Muscle of back (tissue), 11 donors: ENCODE data around the gene STEEP1. TPM values are rescaled to one million over a fixed set of nuclear protein-coding genes. Genes with fewer than 3 reads are reported as not detected.
"Not testable (repeated sequence)": the region's sequence is repeated elsewhere in the genome, so short reads cannot be mapped to it uniquely, and the experiment has no call there.

Experiments
- DNase-seq, 3 donors: peaks; one replicate each; pipeline versions ENCODE4 v3.0.0 to v3.0.0-alpha.2; 2013
- polyA plus RNA-seq, 10 donors: library from polyadenylated mRNA; unstranded; fragments of 120-200 nt; gene quantifications; one replicate each; pipeline ENCODE4 v1.2.1, GENCODE V29; 2013; ENCODE audit not compliant: insufficient read length in 10 of 10

Gene STEEP1
- polyA plus RNA-seq, 10 donors: 13.7 to 19.0 (median 16.1) TPM

DNA sequence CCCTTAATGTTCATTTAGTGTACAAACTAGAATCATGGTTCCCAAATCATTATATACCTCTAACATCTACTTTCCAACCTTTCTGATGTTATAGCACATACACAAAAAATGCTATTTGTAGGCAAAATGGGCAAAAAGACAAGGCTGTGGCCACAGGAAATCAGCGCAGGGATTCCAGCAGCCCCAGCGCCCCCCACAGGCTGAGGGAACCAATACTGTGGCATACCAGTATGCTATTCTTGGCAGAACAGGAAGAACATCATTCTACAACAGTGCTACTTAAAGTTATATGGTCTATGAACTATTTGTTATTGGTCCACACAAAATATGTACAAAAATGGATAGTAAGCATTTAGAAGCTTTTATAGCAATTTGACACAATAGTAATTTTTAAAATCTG lies 25.3 kb downstream of the STEEP1 start:
- DNase-seq: no peak

DNA sequence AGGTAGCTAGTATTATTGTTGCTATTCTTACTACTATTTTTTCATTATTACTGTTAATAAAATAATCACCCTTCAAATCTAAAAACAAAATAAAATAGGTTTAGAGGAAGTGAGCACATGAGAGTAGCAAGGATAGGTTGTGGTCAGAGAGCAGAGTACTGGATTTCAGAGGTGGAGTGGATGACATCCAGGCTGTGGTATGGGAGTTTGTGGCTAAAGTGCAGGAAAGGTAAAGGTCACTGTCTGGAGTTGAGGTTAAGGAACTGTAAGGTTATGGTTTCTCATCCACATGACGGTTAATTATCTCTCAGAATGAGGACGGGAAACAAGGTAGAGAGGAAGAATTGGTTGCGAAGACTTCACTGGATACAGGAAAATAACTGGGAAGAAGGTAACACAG lies 27.7 kb downstream of the STEEP1 start:
- DNase-seq: no peak

DNA sequence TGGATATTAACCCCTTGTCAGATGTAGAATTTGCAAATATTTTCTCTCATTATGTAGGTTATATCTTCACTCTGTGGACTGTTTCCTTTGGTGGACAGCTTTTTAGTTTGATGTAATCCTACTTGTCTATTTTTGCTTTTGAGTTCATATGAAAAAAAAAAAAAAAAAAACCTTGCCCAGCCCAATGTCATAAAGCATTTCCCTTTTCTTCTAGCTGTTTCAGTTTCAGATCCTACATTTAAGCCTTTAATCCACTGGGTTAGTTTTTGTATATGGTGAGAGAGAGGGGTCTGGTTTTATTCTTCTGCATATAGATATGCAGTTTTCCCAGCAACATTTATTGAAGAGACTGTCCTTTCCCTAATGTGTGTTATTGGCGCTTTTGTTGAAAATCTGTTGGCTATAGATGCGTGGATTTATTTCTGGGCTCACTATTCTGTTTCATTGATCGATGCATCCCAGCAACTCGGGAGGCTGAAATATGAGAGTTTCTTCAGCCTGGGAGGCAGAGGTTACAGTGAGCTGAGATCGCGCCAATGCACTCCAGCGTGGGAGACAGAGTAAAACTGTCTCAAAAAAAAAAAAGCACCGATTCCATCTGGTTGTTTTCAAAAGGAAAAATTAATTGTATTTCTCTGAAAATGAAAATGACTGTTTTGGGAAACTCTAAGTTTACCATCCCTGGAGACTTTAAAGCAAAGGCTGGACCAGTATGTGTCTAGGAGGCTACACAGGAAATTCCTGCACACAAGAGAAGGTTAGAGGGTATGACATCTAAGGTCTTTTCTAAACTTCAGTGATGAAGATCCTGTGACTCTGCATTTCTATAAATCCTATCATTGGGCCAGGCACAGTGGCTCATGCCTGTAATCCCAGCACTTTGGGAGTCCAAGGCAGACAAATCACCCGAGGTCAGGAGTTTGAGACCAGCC lies 35.6 kb downstream of the STEEP1 start:
- peak in 1 of 3 donors; percentile 52 for DNase-seq

DNA sequence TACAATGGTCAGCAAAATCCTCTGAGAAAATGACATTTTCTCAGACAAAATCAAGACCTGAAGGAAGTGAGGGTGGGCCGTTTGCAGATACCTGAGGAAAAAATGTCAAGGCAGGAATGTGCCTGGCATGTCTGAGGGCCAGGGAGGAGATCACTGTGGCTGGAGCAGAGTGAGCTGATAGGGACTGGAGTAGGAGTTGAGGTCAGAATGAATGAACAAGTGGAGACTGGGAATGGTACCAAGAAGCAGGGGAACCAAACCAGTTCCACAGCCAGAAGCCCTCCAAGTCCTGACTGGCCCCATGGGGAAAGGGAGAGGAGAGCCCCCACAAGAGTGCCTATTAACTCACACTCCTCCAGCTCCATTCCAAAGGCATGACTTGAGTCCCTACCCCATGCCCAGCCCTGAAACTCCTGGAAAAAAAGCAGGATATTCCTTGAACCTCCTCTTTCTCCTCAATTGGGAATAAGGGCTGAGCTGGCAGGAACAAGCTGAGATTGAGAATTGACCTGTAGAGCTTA lies 41.5 kb downstream of the STEEP1 start:
- no peak for DNase-seq

DNA sequence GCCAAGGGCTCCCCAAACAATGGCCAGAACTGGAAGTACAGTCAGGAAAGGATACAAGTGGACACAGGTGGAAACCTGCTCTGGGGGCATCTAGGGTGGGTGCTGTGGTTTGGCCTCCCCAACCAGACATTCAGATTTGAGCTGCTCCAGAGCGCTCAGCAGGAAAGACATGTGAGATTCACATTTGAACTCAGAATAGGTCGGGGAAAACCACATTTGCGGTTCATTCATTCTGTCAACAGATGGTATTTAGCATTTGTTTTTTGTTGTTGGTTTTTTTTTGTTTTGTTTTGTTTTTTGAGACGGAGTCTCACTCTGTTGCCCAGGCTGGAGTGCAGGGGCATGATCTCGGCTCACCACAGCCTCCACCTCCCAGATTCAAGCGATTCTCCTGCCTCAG lies 44.0 kb downstream of the STEEP1 start:
- DNase-seq: no peak

DNA sequence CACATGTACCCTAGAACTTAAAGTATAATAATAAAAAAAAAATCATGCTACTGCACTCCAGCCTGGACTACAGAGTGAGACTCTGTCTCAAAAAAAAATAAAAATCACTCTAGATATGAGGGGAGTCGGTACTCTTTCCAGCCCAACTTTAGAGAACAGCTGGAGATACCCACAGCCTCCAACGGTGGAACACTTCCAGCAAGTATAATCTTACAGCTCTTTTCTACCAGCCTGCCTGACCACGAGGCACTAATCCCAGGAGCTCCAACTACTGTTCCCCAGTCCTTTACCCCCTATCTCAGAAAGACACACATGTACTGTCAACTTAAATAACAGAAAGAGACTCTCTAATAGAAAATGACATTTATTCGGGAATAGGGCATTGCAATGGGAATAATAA lies 46.8 kb downstream of the STEEP1 start:
- no peak for DNase-seq

DNA sequence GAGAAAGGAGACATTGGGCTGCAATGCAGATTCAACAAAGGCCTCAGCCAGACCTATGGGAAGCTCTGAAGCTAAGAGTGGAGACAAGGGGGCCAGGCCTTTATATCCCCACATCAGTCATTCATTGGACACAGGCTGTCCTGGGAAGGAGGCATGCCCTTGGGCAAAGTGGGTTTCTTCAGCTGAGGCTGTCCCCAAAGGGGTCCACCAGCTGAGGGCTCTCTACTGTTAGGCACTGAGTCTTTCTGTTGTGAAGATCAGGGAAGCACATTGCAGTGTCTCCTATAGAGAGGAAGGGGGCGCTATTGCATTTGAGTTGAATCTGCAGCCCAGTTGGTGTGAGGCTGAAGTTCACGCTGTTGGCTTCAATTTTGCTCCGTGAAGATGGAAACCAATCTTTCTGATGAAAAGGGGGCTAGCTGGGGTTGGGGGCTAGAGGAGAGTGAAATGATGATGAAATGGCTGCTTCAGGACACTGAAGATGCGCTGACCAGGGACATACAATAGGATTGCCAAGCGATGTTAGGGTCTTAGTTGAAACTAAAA lies 49.0 kb downstream of the STEEP1 start:
- peak in 2 of 3 donors; percentile 48 to 74 for DNase-seq

DNA sequence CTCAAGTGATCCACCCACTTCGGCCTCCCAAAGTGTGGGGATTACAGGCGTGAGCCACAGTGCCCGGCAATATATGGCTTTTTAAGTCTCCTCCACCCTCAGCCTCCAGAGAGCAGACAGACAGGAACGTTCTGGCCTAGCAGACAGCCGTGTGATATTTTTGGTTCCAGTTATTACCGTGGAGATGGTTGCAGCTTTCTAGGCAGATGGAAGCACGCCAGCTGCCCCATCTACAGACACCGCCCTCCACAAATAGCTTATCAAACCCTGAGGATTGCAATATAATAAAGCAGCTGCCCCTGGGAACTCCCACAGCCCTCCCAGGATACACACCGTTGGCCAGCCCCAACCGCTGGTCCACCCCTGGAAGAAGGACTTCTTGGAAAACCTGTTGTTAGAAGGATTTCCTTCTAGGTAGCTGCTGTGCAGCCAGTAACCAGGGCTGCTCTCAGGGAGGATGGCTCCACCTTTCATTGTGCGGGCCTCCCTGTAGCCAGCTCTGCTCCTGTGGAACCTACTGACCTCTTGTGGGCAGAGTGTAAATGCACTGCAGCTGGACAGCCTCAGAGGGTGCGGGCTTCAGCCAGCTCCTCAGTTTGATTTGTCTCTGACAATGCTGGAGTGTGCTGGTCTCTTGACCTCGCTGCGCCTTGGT lies 52.9 kb downstream of the STEEP1 start:
- DNase-seq: peak in 1 of 3 donors; percentile 64

DNA sequence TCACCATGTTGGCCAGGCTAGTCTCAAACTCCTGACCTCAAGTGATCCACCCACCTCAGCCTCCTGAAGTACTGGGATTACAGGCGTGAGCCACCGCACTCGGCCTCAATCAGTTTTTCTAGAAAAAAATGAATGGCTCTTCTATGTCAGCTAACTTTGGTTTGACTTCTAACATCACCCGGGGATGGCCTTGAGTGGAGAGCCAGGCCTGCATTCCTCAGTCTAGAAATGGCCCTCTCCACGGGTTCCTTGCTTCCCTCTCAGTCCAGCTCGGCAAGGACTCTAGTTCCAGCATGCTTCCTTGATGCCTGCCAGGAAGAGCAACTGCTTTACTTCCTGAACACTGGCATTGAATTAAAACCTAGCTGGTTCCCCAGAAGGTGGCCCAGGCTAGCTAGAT lies 58.0 kb downstream of the STEEP1 start:
- DNase-seq: no peak

DNA sequence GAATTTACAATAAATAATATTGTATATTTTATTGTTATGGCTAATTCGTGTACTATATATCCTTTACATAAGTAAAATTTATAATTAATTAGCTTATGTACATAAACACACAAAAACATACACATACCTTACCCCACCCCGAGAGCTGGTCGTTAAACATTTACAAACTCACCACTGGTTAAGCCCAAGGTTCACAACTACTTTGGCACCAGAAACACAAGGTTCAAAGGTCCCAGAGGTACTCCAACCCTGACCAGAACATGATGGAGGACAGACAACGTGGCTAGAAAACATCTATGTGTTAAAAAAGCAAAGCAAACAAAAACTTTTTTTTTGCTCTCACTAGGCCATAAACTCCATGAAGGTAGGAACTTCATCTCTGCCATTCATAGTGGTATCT lies 59.3 kb downstream of the STEEP1 start:
- no peak for DNase-seq

DNA sequence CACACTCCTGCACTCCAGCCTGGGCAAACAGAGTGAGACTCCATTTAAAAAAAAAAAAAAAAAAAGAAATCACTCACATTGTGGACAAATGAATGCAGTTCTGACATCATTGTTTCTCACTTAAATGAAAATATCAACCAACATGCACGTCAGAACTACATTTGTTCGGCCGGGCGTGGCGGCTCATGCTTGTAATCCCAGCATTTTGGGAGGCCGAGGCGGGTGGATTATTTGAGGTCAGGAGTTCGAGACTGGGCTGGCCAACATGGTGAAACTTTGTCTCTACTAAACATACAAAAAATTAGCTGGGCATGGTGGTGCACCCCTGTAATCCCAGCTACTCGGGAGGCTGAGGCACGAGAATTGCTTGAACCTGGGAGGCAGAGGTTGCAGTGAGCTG lies 60.1 kb downstream of the STEEP1 start:
- DNase-seq: not testable (repeated sequence)

DNA sequence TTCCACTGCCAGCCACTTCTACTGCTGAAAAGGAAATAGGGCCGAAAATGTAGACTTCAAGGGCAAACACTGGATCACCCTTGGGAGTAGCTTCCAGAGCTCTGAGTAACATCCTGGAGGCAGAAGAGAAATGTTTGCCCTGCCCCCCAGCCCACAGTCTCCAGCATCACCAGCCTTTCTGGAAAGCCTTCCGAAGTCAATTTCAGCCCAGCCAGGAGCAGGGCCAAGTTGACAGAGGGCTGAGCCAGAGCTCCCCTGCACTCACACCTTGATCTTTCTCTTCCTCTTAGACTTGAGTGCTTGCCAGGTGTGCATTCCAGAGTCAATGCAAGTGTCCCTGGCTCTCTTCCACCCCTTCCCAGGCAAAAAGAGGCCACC lies 61.7 kb downstream of the STEEP1 start:
- peak in 2 of 3 donors; percentile 6 to 73 for DNase-seq

DNA sequence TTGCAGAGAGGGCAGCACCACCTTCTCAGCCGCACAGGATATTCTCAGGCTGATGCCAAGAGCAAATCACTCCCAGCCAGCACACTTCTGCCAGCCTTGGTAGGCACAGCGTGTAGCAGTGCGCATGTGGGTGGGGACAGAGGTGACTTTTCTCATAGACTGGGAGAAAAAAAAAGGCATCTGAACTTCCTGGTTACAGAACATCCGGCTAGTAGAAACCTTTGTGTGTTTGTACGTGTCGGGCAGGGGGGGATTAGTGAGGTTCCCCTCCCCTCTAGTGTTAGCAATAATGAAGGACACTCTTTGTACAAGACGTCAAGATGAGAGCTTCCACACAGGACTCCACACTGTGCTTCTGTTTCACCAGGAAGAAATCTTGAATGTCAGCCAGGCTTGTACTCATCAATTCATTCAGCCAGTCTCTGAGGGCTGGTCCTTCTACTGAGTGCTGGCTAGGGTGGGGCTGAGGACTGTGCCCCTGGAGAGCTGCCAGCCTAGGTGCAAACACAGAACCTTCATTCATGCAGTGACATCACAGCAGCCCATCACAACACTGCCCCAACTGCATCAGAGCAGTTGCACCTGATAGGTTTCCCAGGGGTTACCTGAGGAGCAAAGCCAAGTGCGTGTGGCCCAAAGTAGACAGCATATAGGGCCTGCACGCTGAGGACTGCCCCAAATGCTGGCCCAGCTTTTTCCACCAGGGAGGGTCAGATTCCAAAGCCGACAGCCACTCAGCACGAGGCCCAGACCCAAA lies 62.3 kb downstream of the STEEP1 start:
- peak in 1 of 3 donors; percentile 25 for DNase-seq

DNA sequence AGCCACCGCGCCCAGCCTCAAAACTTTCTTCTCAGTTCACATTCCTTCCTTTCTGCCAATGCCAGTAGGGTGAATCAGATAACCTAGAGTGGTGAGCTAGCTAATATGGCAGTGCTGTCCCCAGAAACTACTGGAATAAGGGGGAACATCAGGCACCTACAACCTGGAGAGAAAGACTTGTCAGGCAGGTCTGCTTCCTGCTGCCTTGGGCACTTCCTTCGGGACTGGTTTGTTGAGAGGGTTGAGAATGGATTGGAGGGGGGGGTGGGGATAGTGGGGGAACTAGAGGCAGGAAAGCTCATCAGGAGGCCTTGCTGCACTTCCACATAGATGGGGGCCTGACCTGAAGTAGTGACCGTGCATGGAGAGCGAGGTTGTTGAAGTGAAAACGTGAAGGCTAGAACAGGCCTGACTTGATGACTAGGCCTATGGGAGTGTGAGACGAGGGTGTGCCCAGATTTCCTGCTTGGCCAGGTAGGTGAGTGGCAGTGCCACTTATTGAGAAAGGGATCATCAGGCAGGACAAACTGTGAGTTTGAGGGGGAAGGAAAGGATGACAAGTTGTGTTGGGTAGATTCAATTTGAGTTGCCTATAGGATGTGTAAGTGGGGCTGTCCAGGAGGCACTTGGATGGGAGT lies 63.6 kb downstream of the STEEP1 start:
- DNase-seq: no peak

DNA sequence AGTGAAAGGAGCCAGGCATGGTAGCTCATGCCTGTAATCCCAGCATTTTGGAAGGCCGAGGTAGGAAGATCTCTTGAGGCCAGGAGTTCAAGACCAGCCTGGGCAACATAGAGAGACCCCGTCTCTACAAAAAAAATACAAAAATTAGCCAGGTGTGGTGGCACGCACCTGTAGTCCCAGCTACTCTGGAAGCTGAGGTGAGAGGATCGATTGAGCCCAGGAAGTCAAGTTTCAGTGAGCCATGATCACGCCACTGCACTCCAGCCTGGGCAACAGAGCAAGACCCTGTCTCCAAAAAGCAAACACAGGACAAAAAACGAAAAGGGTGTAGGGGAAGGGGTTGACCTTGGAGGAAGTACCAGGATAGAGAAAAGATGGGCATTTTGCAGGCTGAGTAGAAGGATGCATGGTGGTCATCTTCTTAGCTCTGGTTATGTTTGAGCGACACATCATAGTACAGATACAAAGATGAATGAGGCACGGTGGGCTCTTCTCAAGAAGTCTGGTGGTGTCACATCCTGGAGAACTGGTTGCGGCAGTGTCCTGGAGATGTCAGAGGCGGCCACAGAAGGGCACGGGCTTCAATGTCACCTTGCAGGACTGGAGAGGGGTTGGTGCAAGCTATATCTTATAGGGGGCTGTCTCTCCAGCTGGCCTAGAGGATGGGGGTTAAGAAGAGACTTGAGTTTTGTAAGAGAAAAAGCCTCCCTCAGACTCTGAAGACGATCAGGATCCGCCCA lies 65.0 kb downstream of the STEEP1 start:
- no peak for DNase-seq

DNA sequence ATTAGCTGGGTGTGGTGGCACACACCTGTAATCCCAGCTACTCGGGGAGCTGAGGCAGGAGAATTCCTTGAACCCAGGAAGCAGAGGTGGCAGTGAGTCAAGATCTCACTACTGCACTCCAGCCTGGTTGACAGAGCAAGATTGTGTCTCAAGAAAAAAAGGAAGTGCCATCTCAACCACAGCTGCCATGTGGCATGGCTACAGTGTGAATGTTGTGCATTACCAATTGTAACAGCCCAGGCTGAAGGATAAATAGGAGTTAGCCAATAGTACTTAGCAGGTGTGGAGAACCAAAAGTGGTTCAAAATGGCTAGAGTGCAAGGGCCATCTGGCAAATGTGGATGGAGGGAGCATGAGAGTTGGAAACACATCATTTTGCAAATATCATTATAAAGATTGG lies 68.0 kb downstream of the STEEP1 start:
- no peak for DNase-seq

DNA sequence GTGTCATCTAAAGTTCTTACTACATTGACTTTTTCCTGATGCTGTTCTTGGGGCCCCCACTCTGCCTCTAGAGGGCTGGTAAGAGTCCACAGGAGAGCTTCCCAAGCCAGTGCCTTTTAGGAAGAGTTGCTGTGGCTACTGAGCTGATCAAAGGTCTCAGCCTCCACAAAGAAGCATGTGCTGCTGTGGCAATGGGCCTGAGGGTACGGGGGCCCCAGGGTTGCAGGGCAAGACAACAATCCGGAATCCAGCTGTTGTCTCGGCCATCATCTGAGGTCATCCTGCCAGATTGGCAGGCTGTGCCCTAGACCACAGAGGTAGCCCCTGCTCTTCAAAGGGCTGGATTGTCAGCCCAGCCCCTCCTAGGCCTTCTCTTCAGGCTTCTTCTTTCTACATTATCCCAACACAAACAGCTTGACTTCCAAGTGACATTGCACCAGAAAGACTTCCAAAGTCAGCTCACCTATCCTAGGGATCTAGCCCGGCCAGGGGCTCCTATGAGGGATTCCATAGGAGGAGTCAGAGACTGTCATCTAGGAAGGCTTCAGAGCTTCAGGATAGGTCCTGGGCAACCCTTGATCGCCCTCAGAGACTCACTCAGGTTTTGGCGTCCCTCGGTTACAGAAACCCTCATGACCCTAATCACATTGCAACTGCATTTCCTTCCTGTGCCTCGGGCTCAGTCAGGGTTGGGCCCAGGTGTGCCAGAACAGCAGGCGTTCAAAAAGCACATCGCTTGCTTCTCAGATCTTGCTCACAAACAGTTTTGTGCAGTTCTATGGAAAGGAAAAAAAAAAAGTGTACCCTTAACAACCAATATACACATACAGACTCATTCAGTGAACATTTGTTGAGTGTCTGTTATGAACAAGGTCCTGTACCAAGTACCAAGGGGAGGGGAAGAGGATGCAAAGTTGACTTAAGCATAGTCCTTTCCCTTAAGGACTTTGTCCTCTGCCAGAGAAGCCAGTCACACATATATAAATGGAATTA lies 69.2 kb downstream of the STEEP1 start:
- no peak for DNase-seq

DNA sequence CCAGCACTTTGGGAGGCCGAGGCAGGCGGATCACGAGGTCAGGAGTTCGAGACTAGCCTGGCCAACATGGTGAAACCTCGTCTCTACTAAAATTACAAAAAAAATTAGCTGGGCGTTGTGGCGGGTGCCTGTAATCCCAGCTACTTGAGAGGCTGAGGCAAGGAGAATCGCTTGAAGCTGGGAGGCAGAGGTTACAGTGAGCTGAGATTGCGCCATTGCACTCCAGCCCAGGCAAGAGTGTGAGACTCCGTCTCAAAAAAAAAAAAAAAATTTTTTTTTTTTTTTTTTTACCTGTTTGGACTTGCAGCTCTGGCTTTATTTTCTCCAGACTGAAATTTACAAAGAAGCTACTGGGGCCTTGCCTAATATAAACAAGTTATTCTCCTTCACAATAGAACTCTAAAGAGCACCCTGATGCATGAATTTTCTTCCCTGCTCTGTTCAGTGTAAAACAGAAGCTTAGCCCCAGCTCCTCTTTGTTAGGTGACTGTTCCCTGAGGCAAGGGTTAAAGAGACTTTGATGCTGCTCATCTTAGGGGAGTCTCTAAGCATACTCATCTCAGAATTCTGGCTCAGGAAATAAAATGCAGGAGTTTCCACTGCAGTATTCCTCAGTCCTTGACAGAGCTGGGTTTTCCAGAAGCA lies 71.2 kb downstream of the STEEP1 start:
- DNase-seq: not testable (repeated sequence)

DNA sequence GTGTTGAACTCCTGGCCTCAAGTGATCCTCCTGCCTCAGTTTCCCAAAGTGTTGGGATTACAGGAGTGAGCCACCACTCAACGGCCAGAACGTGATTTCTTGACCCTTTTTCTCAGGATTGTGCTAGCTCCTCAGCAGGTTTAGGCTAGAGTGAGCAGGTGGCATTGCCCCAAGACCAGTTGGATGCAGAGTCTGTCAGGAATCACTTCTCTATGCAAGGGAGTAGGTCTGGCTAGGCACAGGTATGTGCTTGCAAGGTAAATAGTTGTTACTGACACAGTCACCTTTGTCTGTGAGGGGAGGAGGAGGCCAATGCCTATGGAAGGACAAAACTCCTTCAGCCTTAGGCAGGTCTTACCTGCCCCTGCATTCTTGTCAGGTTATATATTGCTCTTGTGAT lies 72.7 kb downstream of the STEEP1 start:
- DNase-seq: no peak
